IgD-negative memory B cell (primary cell): Measurements from ENCODE around the gene SLC2A9. TPM values are rescaled to one million over a fixed set of nuclear protein-coding genes. Genes with fewer than 3 reads are reported as not detected.

Source experiments
- polyA plus RNA-seq: library from polyadenylated mRNA; unstranded; fragments of 300-500 nt; fragmentation: Illumina TruSeq; gene quantifications from one replicate; pipeline ENCODE4 v1.2.3, GENCODE V29; 2021

SLC2A9 gene
- polyA plus RNA-seq, 1 donor from 2014 or later, result 0.41 TPM

Other genes starting within 250 kb of the SLC2A9 start
- not detected for gene DRD5, start 239.9 kb downstream of the SLC2A9 start, polyA plus RNA-seq
- gene WDR1, start 95.3 kb upstream of the SLC2A9 start, polyA plus RNA-seq, result 213 TPM